Fibroblast of pulmonary artery (primary cell): ENCODE data around the gene MLLT10.

Source experiments
- DNase-seq: peaks from one replicate; pipeline ENCODE4 v3.0.0-alpha.2; 2010; ENCODE audit warnings: low read depth
- H3K4me3 ChIP-seq: replicated peaks from 2 replicates; pipeline ENCODE4 v1.5.1; 2011; ENCODE audit warnings: low read depth, mild to moderate bottlenecking, control low read depth, low read length, moderate library complexity
- CTCF ChIP-seq: IDR thresholded peaks from 2 replicates; pipeline ENCODE4 v1.5.1; 2011; ENCODE audit warnings: mild to moderate bottlenecking, control low read depth, low read length, inconsistent platforms; ENCODE audit errors: missing control alignments

MLLT10 gene

GRCh38 chr10:21759232-21759631 is 225.2 kb downstream of the MLLT10 start:
- no peak for TF ChIP-seq CTCF
- H3K4me3 ChIP-seq, result no peak overlapping the region
- no peak for DNase-seq

- TF ChIP-seq CTCF, result no peak
- no peak overlapping the region for H3K4me3 ChIP-seq
- no peak for DNase-seq
These were observed 226.3 kb downstream of the MLLT10 start for GRCh38 chr10:21760332-21760731.

DNA sequence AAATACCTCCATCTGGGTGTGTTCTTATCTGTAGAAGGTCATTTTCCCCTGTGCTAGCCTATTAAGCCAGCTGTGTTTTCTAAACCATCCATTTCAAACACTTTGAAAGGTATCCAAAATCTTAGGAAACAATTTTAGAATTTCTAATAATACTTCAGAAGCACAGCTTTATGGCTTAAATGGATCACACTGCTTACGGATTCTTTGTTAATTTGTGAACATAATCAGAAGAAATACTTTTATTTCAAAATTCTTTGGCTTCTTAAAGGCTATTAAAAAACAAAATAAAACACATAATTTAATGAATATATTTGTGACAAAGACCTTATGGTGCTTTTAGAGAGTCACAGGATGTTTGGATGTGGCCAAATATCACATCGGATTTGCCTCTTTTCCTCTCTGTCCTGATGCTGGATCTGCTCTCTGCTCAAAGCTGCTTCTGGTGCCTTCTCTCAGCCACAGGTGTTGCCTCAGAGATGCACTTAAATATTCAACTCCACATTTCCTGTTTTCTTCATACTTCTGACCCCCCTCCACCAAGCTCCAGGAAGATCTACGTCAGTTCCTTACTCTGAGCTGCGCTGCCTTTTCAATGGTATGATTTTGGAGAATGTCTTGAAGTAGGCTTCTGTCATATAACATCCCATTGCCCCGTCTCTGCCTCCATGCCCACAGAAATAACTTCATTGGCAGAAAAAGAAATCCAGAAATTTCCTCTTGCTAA is 230.6 kb downstream of the MLLT10 start:
- TF ChIP-seq CTCF, result no peak
- no peak overlapping the region for H3K4me3 ChIP-seq
- no peak for DNase-seq

GRCh38 chr10:21769041-21769440 is 235.0 kb downstream of the MLLT10 start:
- no peak for TF ChIP-seq CTCF
- no peak overlapping the region for H3K4me3 ChIP-seq
- DNase-seq, result no peak

- no peak for DNase-seq
- no peak overlapping the region for H3K4me3 ChIP-seq
- TF ChIP-seq CTCF, result no peak
These were observed 237.2 kb downstream of the MLLT10 start for GRCh38 chr10:21771219-21771618.

GRCh38 chr10:21776883-21777282 is 242.9 kb downstream of the MLLT10 start:
- H3K4me3 ChIP-seq, result no peak overlapping the region
- no peak for TF ChIP-seq CTCF
- DNase-seq, result no peak

GRCh38 chr10:21791276-21791675 is 257.2 kb downstream of the MLLT10 start:
- no peak for TF ChIP-seq CTCF
- no peak overlapping the region for H3K4me3 ChIP-seq
- no peak for DNase-seq
